MM.1S (cell line): ENCODE data around the gene ZFHX3.

ENCODE experiments used
- DNase-seq: peaks from one replicate; pipeline ENCODE4 v3.0.0-alpha.2; 2015
- H2AFZ ChIP-seq: fragments of 300-600 bp; sonication (generic); 2 replicates; pipeline ENCODE4 v1.6.0; 2016; ENCODE audit warnings: antibody characterized with exemption, low read length
- H3F3A ChIP-seq: fragments of 300-600 bp; sonication (generic); 2 replicates; pipeline ENCODE4 v1.6.1; 2016; ENCODE audit warnings: mild to moderate bottlenecking, antibody characterized with exemption, low read length, moderate library complexity, mixed read lengths; ENCODE audit not compliant: insufficient read depth
- H3K27ac ChIP-seq: fragments of 300-600 bp; sonication (generic); 2 replicates; pipeline ENCODE4 v1.5.1; 2016; ENCODE audit warnings: mild to moderate bottlenecking, low read length
- H3K27me3 ChIP-seq: fragments of 300-600 bp; sonication (generic); replicated peaks from 2 replicates; pipeline ENCODE4 v1.6.0; 2016; ENCODE audit warnings: low read length; ENCODE audit not compliant: insufficient read depth
- H3K36me3 ChIP-seq: fragments of 300-600 bp; sonication (generic); replicated peaks from 2 replicates; pipeline ENCODE4 v1.6.1; 2016; ENCODE audit warnings: mild to moderate bottlenecking, low read length, mixed read lengths; ENCODE audit not compliant: insufficient read depth
- H3K4me1 ChIP-seq: fragments of 300-600 bp; sonication (generic); 2 replicates; pipeline ENCODE4 v1.6.1; 2016; ENCODE audit warnings: low read length, mixed read lengths
- H3K4me2 ChIP-seq: fragments of 300-600 bp; sonication (generic); 2 replicates; pipeline ENCODE4 v1.6.0; 2016; ENCODE audit warnings: low read depth, low read length
- H3K4me3 ChIP-seq: fragments of 300-600 bp; sonication (generic); 2 replicates; pipeline ENCODE4 v1.5.1; 2016; ENCODE audit warnings: low read length, mixed read lengths
- H3K79me2 ChIP-seq: fragments of 300-600 bp; sonication (generic); 2 replicates; pipeline ENCODE4 v1.6.1; 2016; ENCODE audit warnings: mixed run types, low read length, mixed read lengths
- H3K9ac ChIP-seq: fragments of 300-600 bp; sonication (generic); 2 replicates; pipeline ENCODE4 v1.6.1; 2016; ENCODE audit warnings: low read length, mixed read lengths
- H3K9me2 ChIP-seq: fragments of 300-600 bp; sonication (generic); replicated peaks from 2 replicates; pipeline ENCODE4 v1.6.1; 2016; ENCODE audit warnings: mild to moderate bottlenecking, low read length, mixed read lengths; ENCODE audit not compliant: insufficient read depth
- H3K9me3 ChIP-seq: fragments of 300-600 bp; sonication (generic); replicated peaks from 2 replicates; pipeline ENCODE4 v1.6.1; 2016; ENCODE audit warnings: mild to moderate bottlenecking, low read length, mixed read lengths; ENCODE audit not compliant: insufficient read depth
- H4K20me1 ChIP-seq: fragments of 300-600 bp; sonication (generic); 2 replicates; pipeline ENCODE4 v1.6.1; 2016; ENCODE audit warnings: mild to moderate bottlenecking, low read length, moderate library complexity, mixed read lengths; ENCODE audit not compliant: insufficient read depth
- EZH2 ChIP-seq: fragments of 300-600 bp; sonication (generic); optimal IDR thresholded peaks from 2 replicates; pipeline ENCODE3; 2017; ENCODE audit warnings: low read depth, mild to moderate bottlenecking, antibody characterized with exemption, low read length, mixed read lengths
- EZH2phosphoT487 ChIP-seq: fragments of 300-600 bp; sonication (generic); IDR thresholded peaks from 2 replicates; pipeline ENCODE4 v1.6.1; 2018; ENCODE audit warnings: antibody characterized with exemption, low read length
- TF ChIP-seq, protein P1 (sequence below): fragments of 300-600 bp; sonication (generic); IDR thresholded peaks from 2 replicates; pipeline ENCODE4 v1.5.1; 2016; ENCODE audit warnings: antibody characterized with exemption, low read length, mixed read lengths

Gene ZFHX3

GRCh38 chr16:73046202-73046848, 1.6 kb downstream of the ZFHX3 start:
- TF ChIP-seq, protein P1, sequence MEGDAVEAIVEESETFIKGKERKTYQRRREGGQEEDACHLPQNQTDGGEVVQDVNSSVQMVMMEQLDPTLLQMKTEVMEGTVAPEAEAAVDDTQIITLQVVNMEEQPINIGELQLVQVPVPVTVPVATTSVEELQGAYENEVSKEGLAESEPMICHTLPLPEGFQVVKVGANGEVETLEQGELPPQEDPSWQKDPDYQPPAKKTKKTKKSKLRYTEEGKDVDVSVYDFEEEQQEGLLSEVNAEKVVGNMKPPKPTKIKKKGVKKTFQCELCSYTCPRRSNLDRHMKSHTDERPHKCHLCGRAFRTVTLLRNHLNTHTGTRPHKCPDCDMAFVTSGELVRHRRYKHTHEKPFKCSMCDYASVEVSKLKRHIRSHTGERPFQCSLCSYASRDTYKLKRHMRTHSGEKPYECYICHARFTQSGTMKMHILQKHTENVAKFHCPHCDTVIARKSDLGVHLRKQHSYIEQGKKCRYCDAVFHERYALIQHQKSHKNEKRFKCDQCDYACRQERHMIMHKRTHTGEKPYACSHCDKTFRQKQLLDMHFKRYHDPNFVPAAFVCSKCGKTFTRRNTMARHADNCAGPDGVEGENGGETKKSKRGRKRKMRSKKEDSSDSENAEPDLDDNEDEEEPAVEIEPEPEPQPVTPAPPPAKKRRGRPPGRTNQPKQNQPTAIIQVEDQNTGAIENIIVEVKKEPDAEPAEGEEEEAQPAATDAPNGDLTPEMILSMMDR = no peak
- no peak for TF ChIP-seq EZH2
- no peak for TF ChIP-seq EZH2phosphoT487
- Histone ChIP-seq H3K27me3 (peaks cover 3% of the 10 kb centered on the region; the same call in 1 of the 2 replicates), H3K36me3 (no peaks in the 10 kb centered on the region), H2AFZ (no peak overlapping the region), H3K4me1 (peaks cover 10% of the 10 kb centered on the region; the same call in 1 of the 2 replicates), H3K9me3 (no peaks in the 10 kb centered on the region), H3K4me3 (no peak overlapping the region), H3K79me2 (no peaks in the 10 kb centered on the region), H3K27ac (no peak overlapping the region), H3F3A (no peaks in the 10 kb centered on the region), H4K20me1 (no peaks in the 10 kb centered on the region), H3K9me2 (no peaks in the 10 kb centered on the region), H3K4me2 (no peak overlapping the region), H3K9ac (no peak overlapping the region)
- no peak for DNase-seq

GRCh38 chr16:73043828-73044467, 4.0 kb downstream of the ZFHX3 start:
- no peak for DNase-seq
- Histone ChIP-seq H3K4me2 (no peak overlapping the region), H3K27me3 (peaks cover 3% of the 10 kb centered on the region; the same call in 1 of the 2 replicates), H3K36me3 (no peaks in the 10 kb centered on the region), H3K4me1 (peaks cover 10% of the 10 kb centered on the region; the same call in 1 of the 2 replicates), H3K9me3 (no peaks in the 10 kb centered on the region), H4K20me1 (no peaks in the 10 kb centered on the region), H3K27ac (no peak overlapping the region), H3K4me3 (no peak overlapping the region), H3K79me2 (no peaks in the 10 kb centered on the region), H3K9ac (no peak overlapping the region), H3K9me2 (no peaks in the 10 kb centered on the region), H2AFZ (no peak overlapping the region), H3F3A (no peaks in the 10 kb centered on the region)
- TF ChIP-seq, protein P1 = no peak
- no peak for TF ChIP-seq EZH2
- no peak for TF ChIP-seq EZH2phosphoT487

DNA sequence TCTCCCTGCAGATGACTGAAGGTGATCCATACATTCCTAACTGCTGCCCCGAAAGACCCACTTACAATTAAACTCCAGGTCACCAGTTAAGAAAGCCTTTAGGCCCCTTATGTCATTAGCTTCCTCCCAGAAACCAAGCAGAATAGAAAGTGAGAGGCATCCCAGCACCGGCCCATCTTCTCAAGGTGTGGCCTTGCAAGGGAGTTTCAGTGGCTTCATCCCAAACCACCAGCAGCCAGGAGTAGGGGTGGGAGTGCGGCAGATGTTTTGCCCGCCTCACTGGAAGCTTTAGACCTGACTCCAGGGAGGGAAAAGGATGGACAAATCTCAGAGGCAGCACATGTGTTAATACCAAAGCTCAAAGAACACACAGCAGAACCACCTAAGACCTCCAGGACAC, 5.1 kb downstream of the ZFHX3 start:
- Histone ChIP-seq H3K4me1 (peaks cover 15% of the 10 kb centered on the region; the same call in 1 of the 2 replicates), H3K4me2 (no peak overlapping the region), H3K79me2 (no peaks in the 10 kb centered on the region), H3K9ac (no peak overlapping the region), H3K4me3 (no peak overlapping the region), H3K27me3 (peaks cover 3% of the 10 kb centered on the region; the same call in 1 of the 2 replicates), H4K20me1 (no peaks in the 10 kb centered on the region), H2AFZ (no peak overlapping the region), H3K27ac (no peak overlapping the region), H3F3A (no peaks in the 10 kb centered on the region), H3K9me3 (no peaks in the 10 kb centered on the region), H3K9me2 (no peaks in the 10 kb centered on the region), H3K36me3 (no peaks in the 10 kb centered on the region)
- TF ChIP-seq, protein P1 = no peak
- no peak for TF ChIP-seq EZH2phosphoT487
- no peak for TF ChIP-seq EZH2
- DNase-seq = no peak
